GM12891 (cell line): ENCODE results near the gene OR10D3.

Experiments used
- DNase-seq: peaks from one replicate; pipeline ENCODE4 v3.0.0; 2011; ENCODE audit warnings: low spot score; ENCODE audit not compliant: insufficient read length
- FAIRE-seq: peaks from 2 replicates; lab custom pipeline; 2011; peaks lifted over from hg19 to GRCh38; lab: Jason Lieb, UNC
- PAX5 ChIP-seq: IDR thresholded peaks from 2 replicates; pipeline ENCODE4 v1.6.1; 2011; ENCODE audit warnings: low read length, moderate library complexity, mild to moderate bottlenecking; ENCODE audit not compliant: insufficient read depth, severe bottlenecking
- POLR2A ChIP-seq: IDR thresholded peaks from 2 replicates; pipeline ENCODE4 v1.6.1; 2011; ENCODE audit warnings: low read depth, low read length, control low read depth
- POLR2AphosphoS5 ChIP-seq: IDR thresholded peaks from 2 replicates; pipeline ENCODE4 v1.6.1; 2011; ENCODE audit warnings: low read depth, low read length, control low read depth
- POU2F2 ChIP-seq: IDR thresholded peaks from 2 replicates; pipeline ENCODE4 v1.6.1; 2011; ENCODE audit warnings: low read depth, mild to moderate bottlenecking, control low read depth, low read length, moderate library complexity
- SPI1 ChIP-seq: IDR thresholded peaks from 2 replicates; pipeline ENCODE4 v1.6.1; 2011; ENCODE audit warnings: low read depth, low read length, control low read depth
- TAF1 ChIP-seq: IDR thresholded peaks from 2 replicates; pipeline ENCODE4 v1.6.1; 2011; ENCODE audit warnings: low read depth, low read length, control low read depth

Gene OR10D3

DNA sequence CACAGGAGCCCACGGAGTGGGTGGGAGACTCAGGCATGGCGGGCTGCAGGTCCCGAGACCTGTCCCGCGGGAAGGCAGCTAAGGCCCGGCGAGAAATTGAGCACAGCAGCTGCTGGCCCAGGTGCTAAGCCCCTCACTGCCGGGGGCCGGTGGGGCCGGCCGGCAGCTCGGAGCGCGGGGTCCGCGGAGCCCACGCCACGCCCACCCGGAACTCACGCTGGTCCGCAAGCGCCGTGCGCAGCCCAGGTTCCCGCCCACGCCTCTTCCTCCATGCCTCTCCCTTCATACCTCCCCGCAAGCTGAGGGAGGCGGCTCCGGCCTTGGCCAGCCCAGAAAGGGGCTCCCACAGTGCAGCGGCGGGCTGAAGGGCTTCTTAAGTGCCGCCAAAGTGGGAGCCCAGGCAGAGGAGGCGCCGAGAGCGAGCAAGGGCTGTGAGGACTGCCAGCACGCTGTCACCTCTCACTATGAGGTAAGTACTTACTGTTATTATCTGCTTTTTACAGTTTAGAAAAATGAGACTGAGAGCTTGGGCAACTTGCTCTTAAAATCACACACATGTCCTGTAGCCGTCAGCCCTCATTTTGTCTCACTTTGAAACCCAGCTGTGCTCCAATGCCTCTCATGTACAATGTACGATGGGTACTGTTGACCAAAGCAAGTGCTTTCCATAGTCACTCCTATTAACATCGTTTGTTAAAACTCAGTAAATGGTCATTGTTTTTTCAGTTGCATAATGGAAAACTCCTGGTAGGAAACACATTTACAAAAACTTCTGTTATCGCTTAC, 12.2 kb upstream of the OR10D3 start:
- TF ChIP-seq POLR2AphosphoS5 (no peak), POLR2A (no peak)
- DNase-seq (no peak), FAIRE-seq (no peak)

- no peak for DNase-seq
- FAIRE-seq, result no peak
- TF ChIP-seq TAF1, result no peak
- no peak for TF ChIP-seq POLR2A
- TF ChIP-seq POLR2AphosphoS5, result no peak
- TF ChIP-seq SPI1, result no peak
- no peak for TF ChIP-seq PAX5
- TF ChIP-seq POU2F2, result no peak
Measured at GRCh38 chr11:124172101-124172500, 11.0 kb upstream of the OR10D3 start.

DNA sequence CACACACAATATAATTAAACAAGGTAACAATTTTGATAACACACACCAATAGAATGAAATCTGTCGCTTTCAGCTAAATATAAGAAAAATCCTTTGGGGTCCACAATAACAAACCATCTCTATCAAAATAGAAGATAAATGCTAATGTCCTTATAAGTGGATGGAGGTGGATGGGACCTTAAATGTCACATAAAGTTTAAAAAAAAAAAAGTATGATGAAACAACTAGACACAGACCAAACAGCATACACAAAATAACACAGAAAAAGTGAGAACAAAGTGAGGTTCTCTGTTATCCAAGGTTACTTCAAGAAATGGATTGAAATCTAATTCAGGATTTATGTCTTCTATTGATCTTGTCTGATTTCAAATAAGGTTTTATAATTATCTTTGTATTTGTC, 10.5 kb upstream of the OR10D3 start:
- no peak for FAIRE-seq
- TF ChIP-seq SPI1 (no peak), POLR2A (no peak), TAF1 (no peak), POLR2AphosphoS5 (no peak), POU2F2 (no peak), PAX5 (no peak)
- no peak for DNase-seq

DNA sequence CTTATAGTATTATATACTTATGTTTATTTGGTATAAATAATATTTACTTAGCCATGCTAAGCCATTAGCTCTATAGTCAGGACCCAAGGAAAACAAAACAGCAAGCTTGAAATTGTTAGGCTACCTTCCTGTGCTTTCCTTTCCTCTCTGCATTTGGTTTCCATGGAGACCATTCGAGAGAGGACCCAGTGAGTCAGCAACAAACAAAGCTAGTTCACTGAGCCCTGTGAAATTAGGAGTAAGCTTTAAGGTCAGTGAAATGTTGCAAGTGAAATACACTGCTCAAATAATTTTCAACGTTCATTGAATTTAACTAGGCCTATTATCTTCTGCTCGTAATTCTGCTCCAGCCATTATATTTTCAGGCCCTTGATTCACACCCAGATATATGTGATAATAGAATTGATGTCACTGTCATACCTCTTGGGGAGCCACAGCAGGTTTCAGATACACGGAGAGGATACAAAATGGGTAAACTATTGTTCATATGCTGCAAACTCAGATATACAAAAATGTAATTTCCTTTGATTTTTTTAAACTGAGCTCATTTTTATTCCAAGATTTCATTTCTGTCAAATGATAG, 9.1 kb upstream of the OR10D3 start:
- no peak for TF ChIP-seq SPI1
- no peak for TF ChIP-seq POU2F2
- no peak for TF ChIP-seq TAF1
- TF ChIP-seq PAX5, result no peak
- TF ChIP-seq POLR2AphosphoS5, result no peak
- no peak for TF ChIP-seq POLR2A
- FAIRE-seq (no peak), DNase-seq (no peak)

GRCh38 chr11:124176925-124177715, 6.0 kb upstream of the OR10D3 start:
- FAIRE-seq (no peak), DNase-seq (no peak)
- TF ChIP-seq SPI1 (peak; percentile 32; the same call in 1 of the 2 replicates), POLR2AphosphoS5 (no peak)

DNA sequence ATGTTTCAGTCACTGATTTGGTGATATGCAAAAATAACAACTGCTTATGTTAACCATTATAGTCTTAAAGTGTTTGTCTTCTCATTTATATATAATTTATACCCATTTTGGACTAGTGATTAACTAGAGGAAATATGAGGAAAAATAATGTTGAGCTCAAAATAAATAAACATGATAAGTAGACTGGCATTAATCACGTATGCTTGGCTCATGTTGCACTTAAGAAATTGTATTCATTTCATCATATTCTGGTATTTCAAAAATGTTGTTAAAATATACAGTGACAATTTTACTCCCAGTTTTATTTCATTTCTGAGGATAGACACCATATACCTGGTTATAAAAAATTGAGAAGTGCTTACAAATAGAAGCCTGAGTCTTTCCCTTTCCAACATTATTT, 3.8 kb upstream of the OR10D3 start:
- no peak for FAIRE-seq
- no peak for DNase-seq
- no peak for TF ChIP-seq PAX5
- TF ChIP-seq POLR2AphosphoS5, result no peak
- TF ChIP-seq TAF1, result no peak
- TF ChIP-seq SPI1, result no peak
- no peak for TF ChIP-seq POLR2A
- no peak for TF ChIP-seq POU2F2

DNA sequence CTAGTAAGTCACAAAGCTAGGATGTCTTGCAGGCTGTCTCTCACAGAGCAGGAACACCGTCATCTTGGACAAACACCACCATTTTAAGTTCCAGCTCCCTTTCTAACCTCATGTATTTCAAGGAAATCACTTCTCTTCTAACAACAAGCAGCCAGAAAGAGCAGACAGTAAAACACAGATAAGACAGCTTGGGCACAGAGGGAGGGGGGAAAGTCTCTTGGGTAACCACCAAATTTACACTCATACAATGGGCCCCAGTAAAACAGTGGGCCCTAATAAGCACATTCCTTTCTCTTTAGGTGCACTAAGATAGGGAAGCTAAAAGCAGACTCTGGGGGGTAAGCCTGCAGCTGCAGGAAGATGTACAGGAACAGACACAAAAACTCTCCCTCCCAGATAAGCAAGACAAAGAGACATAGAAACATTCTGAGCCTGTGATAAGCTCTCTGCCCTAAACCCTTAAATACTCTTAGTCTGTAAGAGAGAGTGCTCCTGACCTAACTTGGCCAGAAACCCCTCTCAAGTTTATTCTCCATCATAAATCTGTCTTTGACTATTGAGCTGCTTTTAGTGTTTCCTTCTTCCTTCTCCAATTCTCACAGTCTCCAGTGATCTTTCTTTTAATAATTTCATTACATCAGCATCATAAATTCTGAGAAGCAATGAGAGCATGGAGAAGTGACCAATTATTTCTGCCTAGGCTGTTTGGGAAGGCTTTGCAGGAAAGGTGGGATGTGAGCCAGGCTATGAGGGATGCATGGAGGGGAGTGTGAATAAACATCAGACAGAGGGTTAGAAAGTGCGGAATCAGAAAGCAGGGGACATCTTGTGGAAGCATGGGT, 7.4 kb downstream of the OR10D3 start:
- DNase-seq, result no peak
- FAIRE-seq, result no peak
- TF ChIP-seq PAX5, result no peak
- no peak for TF ChIP-seq TAF1
- TF ChIP-seq POLR2AphosphoS5, result no peak
- no peak for TF ChIP-seq POU2F2
- no peak for TF ChIP-seq POLR2A
- no peak for TF ChIP-seq SPI1

- DNase-seq, result no peak
- TF ChIP-seq SPI1 (0 out of 2 replicates have a peak, but pooled peaks have one; percentile 2), TAF1 (no peak)
- no peak for FAIRE-seq
Measured at GRCh38 chr11:124193221-124194010, 10.3 kb downstream of the OR10D3 start.
